ENCODE data around the gene EDEM2.
"Not testable (repeated sequence)": the region's sequence is repeated elsewhere in the genome, so short reads cannot be mapped to it uniquely, and the experiment has no call there.

Gene EDEM2

DNA sequence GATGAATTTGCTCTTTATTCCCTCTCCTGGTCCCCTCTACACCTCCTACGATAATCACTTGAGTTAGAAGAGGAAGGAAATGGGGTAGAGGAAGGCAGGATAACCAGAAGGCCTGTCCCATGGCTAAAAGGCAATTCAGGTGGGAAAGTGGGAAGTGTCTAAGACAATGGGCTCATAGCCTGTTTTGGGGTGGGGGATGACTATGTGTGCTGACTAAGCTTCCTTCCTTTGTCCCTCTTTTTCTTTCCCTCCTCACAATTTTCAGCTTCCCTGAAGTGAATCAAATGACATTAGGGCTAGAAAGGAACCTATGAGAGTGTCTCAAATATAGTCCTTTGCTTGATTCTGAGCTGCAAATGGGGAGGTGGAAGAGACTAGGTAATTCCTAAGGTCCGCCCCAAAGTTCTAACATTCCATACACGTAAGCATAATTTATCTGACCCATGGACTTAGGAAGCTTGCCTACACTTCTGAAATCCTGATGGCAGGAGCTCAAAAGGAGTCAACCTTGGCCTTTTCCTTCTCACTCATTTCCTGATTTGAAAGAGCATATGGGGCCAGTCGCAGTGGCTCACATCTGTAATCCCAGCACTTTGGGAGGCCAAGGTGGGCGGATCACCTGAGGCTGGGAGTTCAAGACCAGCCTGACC, 24.3 kb downstream of the EDEM2 start:
- DNase-seq = no peak

DNA sequence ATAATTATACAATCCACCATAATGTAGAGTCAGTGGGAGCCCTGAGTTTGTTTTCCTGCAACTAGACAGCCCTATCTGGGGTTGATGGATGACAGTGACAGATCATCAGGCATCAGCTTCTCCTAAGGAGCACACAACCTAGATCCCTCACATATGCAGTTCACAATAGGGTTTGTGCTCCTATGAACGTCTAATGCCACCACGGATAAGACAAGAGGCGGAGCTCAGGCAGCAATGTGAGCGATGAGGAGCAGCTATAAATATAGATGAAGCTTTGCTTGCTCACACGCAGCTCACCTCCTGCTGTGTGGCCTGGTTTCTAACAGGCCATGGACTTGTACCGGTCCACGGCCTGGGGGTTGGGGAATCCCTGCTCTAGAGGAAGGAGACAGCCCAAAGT, 25.9 kb downstream of the EDEM2 start:
- no peak for DNase-seq

DNA sequence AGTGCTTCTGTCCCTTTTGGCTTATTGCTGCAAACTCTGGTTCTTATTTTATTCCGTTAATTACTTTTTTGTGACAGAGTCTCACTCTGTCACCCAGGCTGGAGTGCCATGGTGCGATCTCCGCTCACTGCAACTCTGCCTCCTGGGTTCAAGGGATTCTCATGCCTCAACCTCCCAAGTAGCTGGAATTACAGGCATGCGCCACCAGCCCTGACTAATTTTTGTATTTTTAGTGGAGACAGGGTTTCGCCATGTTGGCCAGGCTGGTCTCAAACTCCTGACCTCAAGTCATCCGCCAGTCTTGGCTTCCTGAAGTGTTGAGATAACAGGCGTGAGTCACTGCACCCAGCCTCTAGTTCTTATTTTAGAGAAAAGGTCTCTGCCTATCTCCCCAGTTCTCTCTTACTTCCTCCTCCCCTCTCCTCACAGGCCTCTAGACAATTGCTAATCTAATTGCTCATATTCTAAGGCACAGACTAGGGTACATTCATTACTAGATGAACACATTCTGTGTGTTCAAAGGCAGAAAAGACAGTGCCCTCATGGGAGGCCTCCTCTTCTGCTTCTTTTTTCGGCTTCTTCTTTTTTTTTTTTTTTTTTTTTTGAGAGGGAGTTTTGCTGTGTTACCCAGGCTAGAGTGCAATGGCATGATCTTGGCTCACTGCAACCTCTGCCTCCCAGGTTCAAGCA, 27.0 kb downstream of the EDEM2 start:
- no peak for DNase-seq

DNA sequence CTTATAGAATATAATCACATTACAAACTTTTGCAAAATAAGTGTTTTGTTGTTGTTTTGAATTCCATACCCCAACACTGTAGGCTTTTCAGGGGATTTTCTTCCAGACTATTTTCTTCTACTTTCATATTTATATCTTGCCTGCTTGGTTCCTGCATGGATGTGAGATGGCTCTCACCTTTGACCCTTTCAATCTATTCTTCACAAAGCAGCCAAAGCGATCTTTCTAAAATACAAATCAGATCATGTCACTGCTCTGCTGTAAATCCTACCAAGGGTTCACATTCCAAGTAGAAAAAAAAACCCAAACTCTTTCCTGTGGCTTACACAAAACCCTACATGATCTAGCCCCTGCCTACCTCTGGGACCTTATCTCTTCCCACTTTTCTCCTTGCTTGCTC, 29.5 kb downstream of the EDEM2 start:
- DNase-seq = no peak

DNA sequence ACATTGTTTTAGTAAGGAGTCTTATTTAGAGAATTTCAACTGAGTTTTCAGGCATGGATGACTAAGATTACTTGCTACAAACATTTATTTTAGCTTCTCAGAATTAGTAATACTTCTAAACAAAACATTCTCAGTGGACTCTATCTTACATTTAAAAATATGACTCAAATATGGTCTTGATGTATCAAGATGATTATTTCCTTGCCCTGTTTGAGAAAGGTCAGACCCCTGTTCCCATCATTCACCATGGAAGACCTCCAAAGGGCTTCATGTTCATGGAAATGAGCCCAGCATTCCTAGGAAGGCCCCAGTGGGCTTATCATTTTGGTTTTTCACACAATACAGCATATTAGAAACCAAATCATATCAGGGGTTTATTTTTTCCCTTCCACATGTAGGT, 29.9 kb downstream of the EDEM2 start:
- DNase-seq = no peak

DNA sequence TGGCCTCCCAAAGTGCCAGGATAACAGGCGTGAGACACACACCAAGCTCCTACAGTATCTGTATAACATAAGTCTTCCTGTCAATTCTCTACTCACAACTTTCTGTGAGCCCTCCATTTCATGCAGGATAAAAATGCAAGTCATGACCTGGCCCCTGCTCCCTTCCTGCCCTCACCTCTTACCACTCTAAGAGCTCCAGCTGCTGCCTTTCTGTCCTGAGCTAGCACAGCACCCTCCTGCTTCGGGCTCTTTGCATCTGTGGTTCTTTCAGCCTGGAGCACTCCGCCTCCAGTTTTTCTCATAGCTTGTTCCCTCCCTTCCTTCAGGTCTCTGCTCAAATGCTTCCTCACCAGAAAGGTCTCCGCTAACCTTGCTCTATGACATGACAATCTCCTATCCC, 30.9 kb downstream of the EDEM2 start:
- DNase-seq = no peak

DNA sequence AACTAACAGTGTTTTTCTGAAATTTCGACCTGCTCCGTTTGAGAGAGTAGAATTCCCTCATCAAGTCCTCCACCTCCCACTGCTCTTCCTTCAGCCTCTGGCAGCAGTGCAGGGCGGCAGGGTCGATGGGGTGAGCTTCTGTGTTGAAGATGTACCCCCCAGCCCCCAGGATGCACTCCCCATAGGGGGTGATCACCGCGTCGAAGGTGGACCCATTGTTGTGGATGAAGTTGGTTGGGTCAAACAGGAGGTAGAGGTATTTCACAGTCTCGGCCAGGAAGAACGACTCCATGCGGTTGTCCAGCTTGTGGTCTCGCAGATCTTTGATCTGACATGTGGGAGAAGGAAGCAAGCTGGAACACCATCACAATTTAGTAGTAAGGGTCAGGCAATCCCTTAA, 31.5 kb downstream of the EDEM2 start:
- DNase-seq = no peak

DNA sequence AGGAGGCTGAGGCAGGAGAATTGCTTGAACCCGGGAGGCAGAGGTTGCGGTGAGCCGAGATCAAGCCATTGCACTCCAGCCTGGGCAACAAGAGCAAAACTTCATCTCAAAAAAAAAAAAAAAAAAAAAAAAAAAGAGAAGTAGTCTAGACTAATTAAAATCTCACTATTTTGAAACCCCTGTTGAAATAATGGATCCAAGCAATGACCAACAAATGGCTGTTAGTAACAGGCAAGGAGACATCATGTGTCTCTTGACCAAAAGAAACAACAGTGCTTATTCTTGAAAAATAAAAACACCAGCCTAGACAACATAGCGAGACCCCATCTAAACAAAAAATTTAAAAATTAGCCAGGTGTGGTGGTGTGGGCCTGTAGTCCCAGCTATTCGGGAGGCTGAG, 34.9 kb downstream of the EDEM2 start:
- DNase-seq = not testable (repeated sequence)

DNA sequence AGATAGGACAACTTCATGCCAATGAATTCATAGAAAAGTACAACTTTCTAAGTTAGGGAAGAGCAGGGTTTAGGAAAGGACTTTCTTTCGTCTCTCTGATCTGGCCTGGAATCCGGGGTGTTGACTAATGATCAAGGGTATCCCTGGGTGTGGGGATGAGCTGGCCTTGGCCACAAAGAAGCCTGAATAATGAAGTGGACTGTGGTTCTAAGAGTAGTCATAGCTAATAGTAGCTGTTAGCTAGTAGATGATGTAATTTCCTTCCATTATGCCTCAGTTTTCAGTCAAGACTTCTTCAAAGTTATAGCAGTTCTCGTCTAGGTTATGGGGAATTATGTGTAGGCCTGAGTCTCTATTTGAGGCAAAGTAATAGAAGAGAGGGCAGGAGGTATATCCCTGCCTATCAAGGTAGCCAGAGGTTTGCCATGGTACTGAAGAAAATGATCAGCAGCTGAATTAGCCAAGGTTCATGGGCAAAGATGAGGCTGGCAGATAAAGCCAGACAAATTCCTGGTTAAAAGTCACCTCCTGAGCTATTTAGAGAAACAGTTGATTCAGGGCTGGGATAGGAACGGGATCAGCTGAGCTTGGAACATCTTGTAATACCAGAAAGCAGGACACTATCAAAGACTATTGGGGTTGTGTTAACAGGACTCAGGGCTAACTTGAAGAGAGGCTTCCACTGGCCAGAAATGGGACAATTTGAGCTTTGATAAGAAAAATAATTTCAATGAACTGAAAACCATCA, 35.8 kb downstream of the EDEM2 start:
- no peak for DNase-seq

DNA sequence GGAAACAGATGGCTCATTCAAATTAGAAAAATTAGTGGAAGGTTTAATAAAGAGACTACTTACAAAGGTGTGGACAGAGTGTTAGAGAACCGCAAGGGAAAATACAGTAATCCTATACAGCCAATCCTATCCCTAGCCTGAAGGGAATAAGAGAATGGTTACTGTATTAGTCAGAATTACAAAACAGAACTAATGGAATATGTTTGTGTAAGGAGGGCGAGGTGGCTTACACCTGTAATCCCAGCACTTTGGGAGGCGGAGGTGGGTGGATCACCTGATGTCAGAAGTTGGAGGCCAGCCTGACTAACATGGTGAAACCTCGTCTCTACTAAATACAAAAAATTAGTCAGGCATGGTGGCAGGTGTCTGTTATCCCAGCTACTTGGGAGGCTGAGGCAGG, 38.2 kb downstream of the EDEM2 start:
- no peak for DNase-seq

DNA sequence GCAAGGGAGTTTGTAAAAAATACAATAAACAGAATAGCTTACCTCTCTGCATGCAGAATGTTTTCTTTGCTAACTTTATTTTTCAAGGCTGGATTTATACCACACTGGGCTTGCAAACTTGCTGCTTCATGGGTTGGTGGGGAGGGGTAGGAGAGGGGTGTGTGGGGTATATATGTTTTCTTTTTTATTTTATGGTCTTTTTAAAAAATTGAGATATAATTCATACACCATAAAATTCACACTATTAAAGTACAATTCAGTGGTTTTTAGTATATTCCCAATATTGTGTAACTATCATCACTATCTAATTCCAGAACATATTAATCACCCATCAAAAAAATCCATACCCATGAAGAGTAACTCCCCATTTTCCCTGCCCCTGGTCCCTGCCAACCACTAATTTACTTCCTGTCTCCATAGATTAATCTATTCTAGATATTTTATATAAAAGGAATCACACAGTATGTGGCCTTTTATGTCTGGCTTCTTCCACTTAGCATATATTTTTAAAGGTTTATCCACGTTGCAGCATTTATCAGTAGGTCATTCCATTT, 40.2 kb downstream of the EDEM2 start:
- DNase-seq = no peak

DNA sequence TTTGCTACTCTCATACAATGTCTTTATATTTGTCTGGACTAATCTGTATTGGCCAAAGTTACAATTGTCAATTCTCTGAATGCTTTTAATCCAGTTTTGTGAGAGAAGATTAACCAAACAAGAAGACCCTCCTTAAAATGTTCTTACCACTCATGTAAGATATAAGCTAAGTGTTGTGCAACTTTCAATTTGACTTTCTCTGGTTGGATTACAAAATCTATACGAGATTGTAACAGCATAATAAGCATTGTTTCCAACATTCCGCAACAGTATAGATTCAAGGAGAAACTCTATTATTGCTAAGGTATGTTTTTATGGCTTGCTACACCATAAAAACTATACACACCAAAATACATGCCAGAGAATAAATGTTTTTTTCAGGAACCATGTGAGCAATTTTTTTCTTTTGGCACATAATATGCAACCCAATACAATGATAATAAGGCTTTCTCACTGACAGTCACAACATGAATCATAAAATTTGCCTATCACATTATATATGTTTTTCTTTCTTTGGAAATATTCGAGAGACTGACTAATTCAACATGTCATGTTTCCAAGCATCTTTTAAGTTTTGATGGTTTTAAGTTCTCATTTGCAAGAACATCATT, 42.3 kb downstream of the EDEM2 start:
- DNase-seq = no peak

DNA sequence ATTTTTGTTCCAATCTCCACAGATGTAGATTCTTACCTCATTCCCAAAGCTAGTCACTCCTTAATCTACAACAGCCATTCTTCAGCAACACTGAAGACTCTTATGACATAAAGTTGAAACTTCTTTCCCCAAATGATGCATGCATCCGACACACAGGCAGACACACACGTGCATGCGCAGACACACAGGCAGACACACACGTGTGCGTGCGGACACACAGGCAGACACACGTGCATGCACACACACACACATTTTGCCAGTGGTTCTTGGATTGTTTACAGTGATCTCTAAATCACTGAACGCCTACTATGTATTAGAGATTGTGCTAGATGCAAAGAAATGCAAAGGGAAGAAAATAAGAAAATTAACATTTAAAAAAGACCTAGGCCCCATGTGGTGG, 45.5 kb downstream of the EDEM2 start:
- no peak for DNase-seq

DNA sequence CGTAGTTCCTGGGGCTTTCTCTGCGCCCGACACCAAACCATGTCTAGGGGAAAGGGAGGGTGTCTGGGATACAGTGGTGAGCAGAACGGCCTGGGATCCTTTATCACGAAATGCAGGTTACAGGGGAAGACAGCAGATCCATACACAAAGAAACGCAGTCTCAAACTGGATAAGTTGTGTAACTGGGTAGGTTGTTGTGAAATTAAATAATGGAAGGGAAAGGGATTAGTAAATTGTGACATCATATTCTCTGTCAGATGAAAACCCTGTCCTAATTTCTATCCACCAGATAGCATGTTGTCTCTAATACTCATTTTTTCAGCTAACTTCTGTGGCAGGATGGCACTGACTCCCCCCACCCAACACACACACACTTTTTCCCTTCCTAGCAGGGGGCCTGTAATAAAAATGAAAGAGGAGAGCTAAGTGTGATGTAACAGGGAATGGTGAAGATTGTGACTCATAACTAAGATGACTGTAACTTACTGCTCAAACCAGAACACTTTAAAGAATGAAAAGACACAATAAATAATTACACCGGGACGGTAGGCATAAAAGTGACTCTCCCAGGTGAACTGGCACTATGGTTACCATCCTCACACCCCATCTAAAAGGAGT, 53.8 kb downstream of the EDEM2 start:
- DNase-seq = peak; percentile 47 to 55

DNA sequence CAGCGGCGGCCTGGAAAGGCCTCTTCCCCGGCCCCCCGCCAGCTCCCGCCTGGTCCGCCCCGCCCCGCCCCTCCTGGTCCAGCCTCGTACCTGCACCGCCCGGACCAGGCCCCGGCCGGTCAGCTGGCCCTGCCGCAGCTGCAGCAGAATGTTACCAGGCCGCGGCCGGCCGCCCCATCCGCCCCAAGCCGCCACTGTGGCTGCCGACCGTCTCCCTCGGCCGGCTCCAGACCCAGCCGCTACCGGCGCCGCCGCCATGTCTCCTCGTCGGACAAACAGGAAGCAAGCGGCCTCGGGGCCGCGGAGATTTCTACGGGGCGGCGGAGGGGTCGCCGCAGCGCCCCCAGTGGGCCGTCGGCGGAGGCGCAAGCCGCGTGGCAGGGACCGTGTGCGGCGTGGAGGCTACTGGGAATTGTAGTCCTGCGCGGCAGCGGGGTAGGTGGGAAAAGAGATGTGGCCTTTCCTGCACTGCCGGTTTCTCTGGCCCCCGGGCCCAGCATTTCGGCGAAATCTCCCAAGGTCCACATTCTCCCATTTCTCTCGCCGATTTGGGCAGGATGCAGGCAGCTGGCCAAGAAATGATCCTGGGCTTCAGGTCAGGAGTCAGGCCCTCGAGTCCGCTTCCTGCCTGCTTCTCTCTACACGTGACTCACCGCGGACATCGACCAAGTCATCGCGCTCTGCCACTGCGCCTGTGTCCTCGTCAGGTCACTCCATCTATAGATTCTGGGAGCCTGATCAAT, 54.4 kb downstream of the EDEM2 start, which contains the start of gene TRPC4AP:
Gene TRPC4AP, minus strand, starts transcription at position 284 of the 743 bp plus-strand sequence. Its CDS starts 26 bp downstream, at position 258.
- DNase-seq = peak; percentile 88 to 90

DNA sequence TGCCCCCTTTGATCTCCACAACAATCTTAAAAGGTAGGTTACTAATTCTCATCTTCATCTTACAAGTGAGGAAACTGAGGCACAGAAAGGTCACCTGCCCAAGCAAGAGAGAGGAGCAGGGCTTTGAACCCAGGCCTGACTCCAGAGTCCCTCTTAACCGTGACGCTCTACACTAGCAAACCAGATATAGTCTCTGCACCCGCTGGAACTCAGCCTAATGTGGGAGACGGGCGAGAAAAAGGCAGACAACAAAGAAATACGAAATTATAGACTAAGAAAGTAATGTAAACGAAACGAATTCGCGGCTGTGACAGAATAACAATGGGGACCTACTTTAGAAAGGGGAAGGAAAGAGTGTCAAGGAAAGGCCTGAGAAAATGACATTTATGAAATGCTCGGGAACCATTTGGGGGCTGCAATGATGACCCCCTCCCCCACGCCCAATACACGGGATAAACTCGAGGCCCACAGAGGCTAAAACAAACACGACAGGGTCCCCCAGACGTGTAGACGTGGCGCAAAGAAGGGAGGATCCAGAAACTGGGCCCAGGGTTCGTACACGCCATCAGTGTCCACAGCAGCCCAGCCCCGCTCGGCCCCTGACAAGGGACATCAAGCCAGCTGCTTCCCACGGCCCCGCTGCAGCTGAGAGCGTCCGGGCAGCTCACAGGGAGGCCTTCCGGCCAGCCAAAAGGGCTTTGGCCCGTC, 55.2 kb downstream of the EDEM2 start:
- DNase-seq = no peak

DNA sequence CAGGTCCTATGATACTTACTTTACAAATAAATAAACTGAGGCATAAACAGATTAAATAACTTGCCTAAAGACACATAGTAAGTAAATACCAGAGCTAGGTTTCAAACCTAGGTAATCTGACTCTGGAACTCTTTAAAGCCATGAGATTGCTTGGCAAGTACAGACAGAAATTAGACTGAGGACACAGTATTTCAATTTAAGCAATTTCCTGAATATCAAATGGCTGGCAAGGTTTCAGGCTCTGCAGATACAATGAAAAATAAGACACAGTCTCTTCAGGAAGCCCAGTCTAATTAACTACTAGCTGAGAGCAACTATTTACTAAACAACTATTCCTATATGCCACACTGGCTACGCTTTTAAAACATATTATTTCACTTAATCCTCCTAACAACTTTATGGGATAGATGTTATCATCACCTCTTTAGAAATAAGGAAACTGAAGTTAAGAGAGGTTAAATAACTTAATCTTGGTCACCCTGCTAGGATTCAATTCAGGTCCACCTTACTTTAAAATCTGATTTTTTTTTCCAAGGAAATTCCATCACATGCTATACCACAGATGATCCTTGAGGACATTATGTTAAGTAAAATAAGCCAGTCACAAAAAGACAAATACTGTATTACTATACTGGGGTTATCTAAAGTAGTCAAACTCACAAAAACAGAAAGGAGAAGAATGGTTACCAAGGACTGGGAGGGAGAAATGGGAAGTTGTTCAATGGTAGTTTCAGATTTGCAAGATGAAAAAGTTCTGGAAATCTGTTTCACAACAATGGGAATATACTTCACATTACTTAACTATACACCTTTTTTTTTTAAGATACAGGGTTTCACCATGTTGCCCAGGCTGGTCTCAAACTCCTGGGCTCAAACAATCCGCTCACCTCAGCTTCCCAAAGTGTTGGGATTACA, 58.6 kb downstream of the EDEM2 start:
- DNase-seq = no peak

DNA sequence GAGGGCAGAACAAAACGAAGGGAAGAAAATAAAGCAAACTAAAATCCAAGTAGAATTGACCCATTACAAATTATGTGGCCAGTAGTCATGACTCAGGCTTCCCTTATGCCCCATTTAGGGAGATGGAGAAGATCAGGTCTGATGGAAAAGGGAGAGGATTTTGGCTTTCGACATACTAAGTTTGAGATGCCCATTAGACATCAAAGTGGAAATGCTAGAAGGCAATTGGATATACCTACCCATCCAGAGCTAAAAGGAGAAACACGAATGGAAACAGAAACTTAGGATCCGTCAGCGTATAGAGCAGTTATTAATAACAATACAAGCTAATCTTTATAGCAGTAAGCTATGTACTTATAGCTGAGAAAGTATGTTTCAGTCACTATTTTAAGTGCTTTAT, 59.3 kb downstream of the EDEM2 start:
- DNase-seq = no peak

DNA sequence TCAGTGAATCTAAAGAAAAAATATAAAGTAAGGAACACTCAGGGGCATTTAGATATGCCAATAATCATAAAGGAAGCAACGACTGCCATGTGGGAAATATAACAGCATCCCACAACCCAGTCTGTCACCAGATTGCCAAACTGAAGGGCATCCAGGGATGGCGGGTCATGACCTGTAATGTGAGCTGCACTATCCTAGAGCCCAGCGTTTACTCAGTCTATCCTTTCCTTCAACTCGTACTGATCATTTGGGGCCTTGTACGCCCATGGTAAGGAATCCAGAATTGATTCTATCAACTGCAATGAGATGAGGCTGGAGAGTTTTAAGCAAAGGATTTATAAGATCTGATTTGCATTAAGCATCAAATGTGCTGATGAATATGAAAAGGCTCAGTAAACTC, 59.8 kb downstream of the EDEM2 start:
- no peak for DNase-seq

Data from stimulated activated CD4-positive, alpha-beta T cell treated with anti-CD3 and anti-CD28 coated beads, Interleukin-2, amount 100 ng/mL, for 24 hours (primary cell).